Neural cell (in vitro differentiated cells): ENCODE results near the gene HOXB9. TPM values are rescaled to one million over a fixed set of nuclear protein-coding genes. Genes with fewer than 3 reads are reported as not detected.

Experiments
- H2AFZ ChIP-seq: fragments of 200-600, 300-800 bp; sonication (generic), shearing (Covaris generic); 2 replicates; pipeline ENCODE4 v1.6.0; 2014; ENCODE audit warnings: low read depth, mild to moderate bottlenecking, antibody characterized with exemption, low read length, moderate library complexity
- H3F3A ChIP-seq: fragments of 200-600 bp; shearing (Covaris generic); 2 replicates; pipeline ENCODE4 v1.6.1; 2016; ENCODE audit warnings: mild to moderate bottlenecking, moderate library complexity, mixed read lengths, antibody characterized with exemption, low read length; ENCODE audit not compliant: insufficient read depth, poor library complexity, severe bottlenecking
- H3K27ac ChIP-seq: fragments of 200-600, 300-800 bp; sonication (generic), shearing (Covaris generic); 2 replicates; pipeline ENCODE4 v1.5.1; 2014; ENCODE audit warnings: mild to moderate bottlenecking, low read length, moderate library complexity
- H3K27me3 ChIP-seq: fragments of 300-800, 200-600 bp; sonication (generic), shearing (Covaris generic); 2 replicates; pipeline ENCODE4 v1.6.0; 2014; ENCODE audit warnings: mild to moderate bottlenecking, low read depth, low read length, moderate library complexity; ENCODE audit not compliant: insufficient read depth
- H3K36me3 ChIP-seq: fragments of 300-800, 200-600 bp; sonication (generic), shearing (Covaris generic); 2 replicates; pipeline ENCODE4 v1.5.1; 2014; ENCODE audit warnings: mild to moderate bottlenecking, antibody characterized with exemption, low read length, moderate library complexity; ENCODE audit not compliant: insufficient read depth
- H3K4me2 ChIP-seq: fragments of 300-800, 200-600 bp; sonication (generic), shearing (Covaris generic); 2 replicates; pipeline ENCODE4 v1.6.0; 2014; ENCODE audit warnings: mild to moderate bottlenecking, low read length
- H3K4me3 ChIP-seq: fragments of 300-800, 200-600 bp; sonication (generic), shearing (Covaris generic); 2 replicates; pipeline ENCODE4 v1.5.1; 2014; ENCODE audit warnings: mild to moderate bottlenecking, low read length, moderate library complexity
- H3K79me2 ChIP-seq: fragments of 200-600 bp; shearing (Covaris generic); replicated peaks from 2 replicates; pipeline ENCODE4 v1.6.0; 2014; ENCODE audit warnings: mild to moderate bottlenecking, low read length, moderate library complexity; ENCODE audit not compliant: insufficient read depth
- H3K9ac ChIP-seq: fragments of 300-800, 200-600 bp; sonication (generic), shearing (Covaris generic); 2 replicates; pipeline ENCODE4 v1.6.1; 2016; ENCODE audit warnings: mild to moderate bottlenecking, low read length, mixed read lengths
- H3K9me2 ChIP-seq: fragments of 200-600 bp; shearing (Covaris generic); 2 replicates; pipeline ENCODE4 v1.6.1; 2016; ENCODE audit warnings: mild to moderate bottlenecking, low read length, mixed read lengths; ENCODE audit not compliant: insufficient read depth
- H3K9me3 ChIP-seq: fragments of 200-600, 300-800 bp; sonication (generic), shearing (Covaris generic); 2 replicates; pipeline ENCODE4 v1.6.1; 2016; ENCODE audit warnings: mild to moderate bottlenecking, mixed run types, low read length, moderate library complexity, mixed read lengths
- H4K20me1 ChIP-seq: fragments of 200-600 bp; shearing (Covaris generic); 2 replicates; pipeline ENCODE4 v1.6.1; 2016; ENCODE audit warnings: mild to moderate bottlenecking, mixed run types; ENCODE audit not compliant: insufficient read depth
- EP300 ChIP-seq: fragments of 450-650 bp; conservative IDR thresholded peaks from 2 replicates; pipeline ENCODE4 v1.6.1; 2014; ENCODE audit warnings: antibody characterized with exemption, mild to moderate bottlenecking, moderate library complexity; ENCODE audit not compliant: poor library complexity, severe bottlenecking
- EZH2 ChIP-seq: fragments of 200-600, 300-800 bp; shearing (Covaris generic), sonication (generic); IDR thresholded peaks from 2 replicates; pipeline ENCODE4 v1.6.1; 2014; ENCODE audit warnings: antibody characterized with exemption, low read length, borderline replicate concordance, mild to moderate bottlenecking; ENCODE audit not compliant: insufficient read depth, poor library complexity, severe bottlenecking
- MXI1 ChIP-seq: fragments of 450-650 bp; conservative IDR thresholded peaks from 2 replicates; pipeline ENCODE4 v1.6.1; 2014; ENCODE audit warnings: antibody characterized with exemption, mild to moderate bottlenecking; ENCODE audit not compliant: poor library complexity, severe bottlenecking
- POLR2AphosphoS5 ChIP-seq: IDR thresholded peaks from 2 replicates; pipeline ENCODE4 v1.6.1; 2012
- RAD21 ChIP-seq: fragments of 450-650 bp; conservative IDR thresholded peaks from 2 replicates; pipeline ENCODE4 v1.6.1; 2014; ENCODE audit warnings: antibody characterized with exemption, mild to moderate bottlenecking, moderate library complexity
- SMC3 ChIP-seq: fragments of 450-650 bp; conservative IDR thresholded peaks from 2 replicates; pipeline ENCODE4 v1.6.1; 2014; ENCODE audit warnings: antibody characterized with exemption, mild to moderate bottlenecking, moderate library complexity; ENCODE audit not compliant: poor library complexity
- TAF1 ChIP-seq: IDR thresholded peaks from 2 replicates; pipeline ENCODE4 v1.6.1; 2012; ENCODE audit warnings: low read depth
- polyA plus RNA-seq: library from polyadenylated mRNA; depleted of rRNA; stranded (reverse); fragments of >200 nt; gene quantifications from 2 replicates; pipeline ENCODE4 v1.2.3, GENCODE V29; 2014
- TF ChIP-seq, protein P1 (sequence below): IDR thresholded peaks from 2 replicates; pipeline ENCODE4 v1.6.1; 2012; ENCODE audit warnings: borderline replicate concordance
- TF ChIP-seq, protein P2 (sequence below): fragments of 450-650 bp; IDR thresholded peaks from 2 replicates; pipeline ENCODE4 v1.5.1; 2014; ENCODE audit warnings: antibody characterized with exemption, mild to moderate bottlenecking, moderate library complexity; ENCODE audit not compliant: poor library complexity, severe bottlenecking

HOXB9 gene
- polyA plus RNA-seq, 1 donor from 2014 or later = not detected

DNA sequence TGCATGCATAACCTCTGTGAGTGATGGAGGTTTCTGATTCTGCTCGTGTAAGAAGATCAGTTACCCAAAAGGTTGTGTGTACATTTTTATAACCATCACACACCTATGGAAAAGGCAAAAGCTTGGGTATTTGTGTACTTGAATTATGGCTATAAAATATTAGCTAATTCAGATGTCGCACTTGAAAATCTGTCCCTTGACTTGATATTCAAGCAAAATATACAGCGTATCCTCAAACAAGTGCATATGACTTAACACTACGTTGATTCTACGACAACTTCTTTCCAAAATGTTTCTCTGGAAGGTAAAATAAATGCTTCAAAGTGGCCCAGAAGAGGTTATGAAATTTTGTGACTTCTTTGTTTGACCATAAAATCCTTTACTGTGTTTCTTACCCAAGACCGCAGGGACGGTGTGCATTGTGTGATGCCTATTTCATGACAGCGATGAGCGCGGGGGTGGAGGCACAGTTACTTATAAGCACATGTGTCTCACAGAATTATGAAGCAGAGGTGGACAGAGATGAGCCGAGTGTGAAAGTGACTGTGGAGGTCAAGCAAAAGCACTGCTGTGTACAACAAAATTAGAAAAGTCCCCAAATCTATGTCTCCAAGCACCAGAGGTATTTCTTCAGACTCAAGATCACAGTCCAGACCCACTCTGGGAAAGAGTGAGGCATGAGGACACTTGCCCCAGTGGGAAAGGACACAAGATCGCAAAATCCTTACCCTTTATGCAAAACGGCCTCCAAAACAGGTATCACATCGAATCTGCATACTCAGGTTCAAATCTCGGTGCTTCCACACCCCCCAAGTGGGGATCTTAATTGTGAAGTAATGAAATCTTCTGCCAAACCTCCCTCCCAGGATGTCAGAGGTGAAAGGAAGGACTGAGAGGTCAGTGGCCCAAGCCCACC lies 4.1 kb upstream of the HOXB9 start:
- Histone ChIP-seq H3K4me2 (no peak overlapping the region), H3K9ac (no peak overlapping the region), H2AFZ (no peak overlapping the region), H3K9me2 (no peaks in the 10 kb centered on the region), H3K79me2 (no peaks in the 10 kb centered on the region), H3K27ac (no peak overlapping the region), H4K20me1 (no peaks in the 10 kb centered on the region), H3K9me3 (no peaks in the 10 kb centered on the region), H3K27me3 (peaks cover 100% of the 10 kb centered on the region), H3K4me3 (no peak overlapping the region), H3K36me3 (no peaks in the 10 kb centered on the region), H3F3A (no peaks in the 10 kb centered on the region)
- TF ChIP-seq TAF1 = no peak
- TF ChIP-seq, protein P1, sequence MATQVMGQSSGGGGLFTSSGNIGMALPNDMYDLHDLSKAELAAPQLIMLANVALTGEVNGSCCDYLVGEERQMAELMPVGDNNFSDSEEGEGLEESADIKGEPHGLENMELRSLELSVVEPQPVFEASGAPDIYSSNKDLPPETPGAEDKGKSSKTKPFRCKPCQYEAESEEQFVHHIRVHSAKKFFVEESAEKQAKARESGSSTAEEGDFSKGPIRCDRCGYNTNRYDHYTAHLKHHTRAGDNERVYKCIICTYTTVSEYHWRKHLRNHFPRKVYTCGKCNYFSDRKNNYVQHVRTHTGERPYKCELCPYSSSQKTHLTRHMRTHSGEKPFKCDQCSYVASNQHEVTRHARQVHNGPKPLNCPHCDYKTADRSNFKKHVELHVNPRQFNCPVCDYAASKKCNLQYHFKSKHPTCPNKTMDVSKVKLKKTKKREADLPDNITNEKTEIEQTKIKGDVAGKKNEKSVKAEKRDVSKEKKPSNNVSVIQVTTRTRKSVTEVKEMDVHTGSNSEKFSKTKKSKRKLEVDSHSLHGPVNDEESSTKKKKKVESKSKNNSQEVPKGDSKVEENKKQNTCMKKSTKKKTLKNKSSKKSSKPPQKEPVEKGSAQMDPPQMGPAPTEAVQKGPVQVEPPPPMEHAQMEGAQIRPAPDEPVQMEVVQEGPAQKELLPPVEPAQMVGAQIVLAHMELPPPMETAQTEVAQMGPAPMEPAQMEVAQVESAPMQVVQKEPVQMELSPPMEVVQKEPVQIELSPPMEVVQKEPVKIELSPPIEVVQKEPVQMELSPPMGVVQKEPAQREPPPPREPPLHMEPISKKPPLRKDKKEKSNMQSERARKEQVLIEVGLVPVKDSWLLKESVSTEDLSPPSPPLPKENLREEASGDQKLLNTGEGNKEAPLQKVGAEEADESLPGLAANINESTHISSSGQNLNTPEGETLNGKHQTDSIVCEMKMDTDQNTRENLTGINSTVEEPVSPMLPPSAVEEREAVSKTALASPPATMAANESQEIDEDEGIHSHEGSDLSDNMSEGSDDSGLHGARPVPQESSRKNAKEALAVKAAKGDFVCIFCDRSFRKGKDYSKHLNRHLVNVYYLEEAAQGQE = no peak
- no peak for TF ChIP-seq MXI1
- TF ChIP-seq SMC3 = no peak

DNA sequence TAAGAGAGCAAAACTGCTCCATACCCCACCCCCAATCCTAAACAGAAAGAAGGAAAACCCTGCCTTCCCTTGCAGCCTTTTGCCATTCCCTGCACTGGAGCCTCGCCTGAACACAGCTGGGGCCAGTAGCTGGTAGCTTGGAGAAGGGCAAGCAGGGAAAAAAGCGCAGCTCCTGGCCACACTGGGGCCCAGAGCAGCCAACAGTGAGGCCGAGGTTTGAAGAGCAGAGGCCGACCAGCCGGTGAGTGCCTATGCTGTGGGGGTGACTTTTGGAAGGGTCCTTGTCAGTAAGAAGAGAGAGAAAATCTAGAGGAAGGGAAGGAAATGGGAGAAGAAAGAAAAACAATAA lies 3.2 kb upstream of the HOXB9 start:
- H3K4me3 ChIP-seq = no peak overlapping the region
- no peaks in the 10 kb centered on the region for H3K9me3 ChIP-seq
- H3K9ac ChIP-seq = no peak overlapping the region
- H3K9me2 ChIP-seq = no peaks in the 10 kb centered on the region
- H2AFZ ChIP-seq = no peak overlapping the region
- H3K36me3 ChIP-seq = no peaks in the 10 kb centered on the region
- TF ChIP-seq RAD21 (no peak), TAF1 (no peak), EZH2 (no peak), MXI1 (no peak), EP300 (no peak), SMC3 (no peak), POLR2AphosphoS5 (no peak)
- TF ChIP-seq, protein P1 = no peak
- TF ChIP-seq, protein P2, sequence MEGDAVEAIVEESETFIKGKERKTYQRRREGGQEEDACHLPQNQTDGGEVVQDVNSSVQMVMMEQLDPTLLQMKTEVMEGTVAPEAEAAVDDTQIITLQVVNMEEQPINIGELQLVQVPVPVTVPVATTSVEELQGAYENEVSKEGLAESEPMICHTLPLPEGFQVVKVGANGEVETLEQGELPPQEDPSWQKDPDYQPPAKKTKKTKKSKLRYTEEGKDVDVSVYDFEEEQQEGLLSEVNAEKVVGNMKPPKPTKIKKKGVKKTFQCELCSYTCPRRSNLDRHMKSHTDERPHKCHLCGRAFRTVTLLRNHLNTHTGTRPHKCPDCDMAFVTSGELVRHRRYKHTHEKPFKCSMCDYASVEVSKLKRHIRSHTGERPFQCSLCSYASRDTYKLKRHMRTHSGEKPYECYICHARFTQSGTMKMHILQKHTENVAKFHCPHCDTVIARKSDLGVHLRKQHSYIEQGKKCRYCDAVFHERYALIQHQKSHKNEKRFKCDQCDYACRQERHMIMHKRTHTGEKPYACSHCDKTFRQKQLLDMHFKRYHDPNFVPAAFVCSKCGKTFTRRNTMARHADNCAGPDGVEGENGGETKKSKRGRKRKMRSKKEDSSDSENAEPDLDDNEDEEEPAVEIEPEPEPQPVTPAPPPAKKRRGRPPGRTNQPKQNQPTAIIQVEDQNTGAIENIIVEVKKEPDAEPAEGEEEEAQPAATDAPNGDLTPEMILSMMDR = no peak
- H3F3A ChIP-seq = no peaks in the 10 kb centered on the region
- H3K27me3 ChIP-seq = peaks cover 100% of the 10 kb centered on the region
- no peak overlapping the region for H3K27ac ChIP-seq
- H3K4me2 ChIP-seq = no peak overlapping the region
- no peaks in the 10 kb centered on the region for H4K20me1 ChIP-seq
- no peaks in the 10 kb centered on the region for H3K79me2 ChIP-seq
